Lower leg skin (tissue), 4 donors: ENCODE data around the gene OLIG2. TPM values are rescaled to one million over a fixed set of nuclear protein-coding genes. Genes with fewer than 3 reads are reported as not detected.

ENCODE experiments used
- DNase-seq, 2 donors: peaks; one replicate each; pipeline ENCODE4 v3.0.0-alpha.2; 2019; ENCODE audit warnings: low spot score in 2 of 2
- H3K4me3 ChIP-seq: fragments of 200-600 bp; sonication (generic); 2 replicates; pipeline ENCODE4 v1.5.1; 2017; ENCODE audit warnings: mild to moderate bottlenecking, low read depth; ENCODE audit not compliant: poor library complexity, severe bottlenecking
- POLR2A ChIP-seq, 2 donors: fragments of 450-650 bp; IDR thresholded peaks; one replicate each; pipeline ENCODE4 v1.6.1; 2016 to 2017; ENCODE audit warnings: antibody characterized with exemption in 2 of 2, mild to moderate bottlenecking in 1 of 2, moderate library complexity in 1 of 2
- WGBS, 2 donors: methylation state at CpG; one replicate each; pipeline ENCODE4 v1.1.5; 2018; 5-methylcytosine and 5-hydroxymethylcytosine counted together
- intact Hi-C: fragments of 100-400 bp; cut with DNase I; formaldehyde crosslinking; loops from one replicate; pipeline ENCODE4 v1.15.0; 2023; ENCODE audit warnings: low total_unique reads
- total RNA-seq, 4 donors: library from RNA; depleted of rRNA; stranded (reverse); fragments of >200 nt; gene quantifications; one replicate each; pipeline ENCODE4 v1.1.0, GENCODE V29; 2016
- TF ChIP-seq, protein P1 (sequence below), 3 donors: fragments of 450-650 bp; IDR thresholded peaks; one replicate each; pipeline ENCODE4 v1.5.1; 2016; ENCODE audit warnings: antibody characterized with exemption in 3 of 3, mild to moderate bottlenecking in 3 of 3, moderate library complexity in 2 of 3

OLIG2 gene
- total RNA-seq, 4 donors from 2014 or later, result not detected

DNA sequence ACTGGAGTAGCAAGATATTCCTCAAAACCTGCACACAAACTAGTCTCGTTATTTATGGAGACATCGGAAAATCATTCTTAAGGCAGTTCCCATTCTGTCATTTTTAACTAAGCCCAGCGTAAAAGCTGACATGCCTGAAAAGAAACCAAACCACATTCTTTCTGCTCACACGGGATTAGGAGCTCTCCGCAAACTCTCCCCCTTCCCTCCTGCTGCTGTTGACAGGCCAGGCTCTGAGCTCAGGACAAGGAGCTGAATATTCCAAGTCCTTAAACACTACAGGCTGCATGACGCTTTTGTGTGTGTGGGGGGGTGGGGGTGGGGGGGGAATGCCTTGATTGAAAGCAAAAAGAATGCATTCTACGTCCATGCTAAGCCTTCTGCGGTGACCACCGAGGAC is 49.4 kb downstream of the OLIG2 start:
- WGBS, 2 donors, result 38 to 41% methylated on average over 9 of the region's 9 CpGs
- DNase-seq, result no peak

GRCh38 chr21:33075596-33076195 is 50.0 kb downstream of the OLIG2 start:
- no peak overlapping the region for H3K4me3 ChIP-seq
- intact Hi-C loops, result no loop called here
- peak in 1 of 2 donors; percentile 54 for DNase-seq
- 71% methylated on average over 11 of the region's 11 CpGs for WGBS, 2 donors
- TF ChIP-seq, protein P1, sequence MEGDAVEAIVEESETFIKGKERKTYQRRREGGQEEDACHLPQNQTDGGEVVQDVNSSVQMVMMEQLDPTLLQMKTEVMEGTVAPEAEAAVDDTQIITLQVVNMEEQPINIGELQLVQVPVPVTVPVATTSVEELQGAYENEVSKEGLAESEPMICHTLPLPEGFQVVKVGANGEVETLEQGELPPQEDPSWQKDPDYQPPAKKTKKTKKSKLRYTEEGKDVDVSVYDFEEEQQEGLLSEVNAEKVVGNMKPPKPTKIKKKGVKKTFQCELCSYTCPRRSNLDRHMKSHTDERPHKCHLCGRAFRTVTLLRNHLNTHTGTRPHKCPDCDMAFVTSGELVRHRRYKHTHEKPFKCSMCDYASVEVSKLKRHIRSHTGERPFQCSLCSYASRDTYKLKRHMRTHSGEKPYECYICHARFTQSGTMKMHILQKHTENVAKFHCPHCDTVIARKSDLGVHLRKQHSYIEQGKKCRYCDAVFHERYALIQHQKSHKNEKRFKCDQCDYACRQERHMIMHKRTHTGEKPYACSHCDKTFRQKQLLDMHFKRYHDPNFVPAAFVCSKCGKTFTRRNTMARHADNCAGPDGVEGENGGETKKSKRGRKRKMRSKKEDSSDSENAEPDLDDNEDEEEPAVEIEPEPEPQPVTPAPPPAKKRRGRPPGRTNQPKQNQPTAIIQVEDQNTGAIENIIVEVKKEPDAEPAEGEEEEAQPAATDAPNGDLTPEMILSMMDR (IDR thresholded peaks at IDR 0.05), result no peak
- no peak for TF ChIP-seq POLR2A (IDR thresholded peaks at IDR 0.05)

More for the DNA sequence above, 49.4 kb downstream of the OLIG2 start:
- TF ChIP-seq, protein P1 (IDR thresholded peaks at IDR 0.05), result no peak
- no peak for TF ChIP-seq POLR2A (IDR thresholded peaks at IDR 0.05)
- no peak overlapping the region for H3K4me3 ChIP-seq
- intact Hi-C loops, result no loop called here

GRCh38 chr21:33076600-33077329 is 51.0 kb downstream of the OLIG2 start:
- TF ChIP-seq POLR2A (IDR thresholded peaks at IDR 0.05), result no peak
- TF ChIP-seq, protein P1 (IDR thresholded peaks at IDR 0.05), result no peak
- intact Hi-C loops, result no loop called here
- no peak overlapping the region for H3K4me3 ChIP-seq
- DNase-seq, result peak in 1 of 2 donors; percentile 70
- WGBS, 2 donors, result 85 to 87% methylated on average over 11 of the region's 11 CpGs

Other genes starting within 250 kb of the OLIG2 start
- 1 to 10 TPM in 1 of 4 donors, not detected in 3; 1.2 TPM for gene OLIG1, start 44.2 kb downstream of the OLIG2 start, total RNA-seq
- 10 to 100 TPM in 1 of 4 donors, 1 to 10 TPM in 3; 2.7 to 14.2 (median 2.9) TPM for gene IFNAR2, start 204.0 kb downstream of the OLIG2 start, total RNA-seq
- 10 to 100 TPM; 27.6 to 33.3 (median 30.2) TPM for gene IL10RB, start 240.4 kb downstream of the OLIG2 start, total RNA-seq